GM10847 (cell line): ENCODE results near the gene CFAP92.

Experiments
- POLR2A ChIP-seq: IDR thresholded peaks from 2 replicates; pipeline ENCODE4 v1.6.1; 2011; ENCODE audit not compliant: insufficient read length; ENCODE audit errors: extremely low read depth

The CFAP92 gene

GRCh38 chr3:128949158-128949557 is 44.7 kb downstream of the CFAP92 start:
- no peak for TF ChIP-seq POLR2A

GRCh38 chr3:128946411-128946810 is 47.5 kb downstream of the CFAP92 start:
- no peak for TF ChIP-seq POLR2A

- no peak for TF ChIP-seq POLR2A
Measured at GRCh38 chr3:128945878-128946175, 48.0 kb downstream of the CFAP92 start.

GRCh38 chr3:128945041-128945877 is 48.6 kb downstream of the CFAP92 start:
- TF ChIP-seq POLR2A = no peak

- no peak for TF ChIP-seq POLR2A
Measured at GRCh38 chr3:128942161-128942952, 51.5 kb downstream of the CFAP92 start.

- no peak for TF ChIP-seq POLR2A
Measured at GRCh38 chr3:128940252-128940651, 53.6 kb downstream of the CFAP92 start.

GRCh38 chr3:128936341-128936740 is 57.5 kb downstream of the CFAP92 start:
- TF ChIP-seq POLR2A = no peak

GRCh38 chr3:128935922-128936321 is 58.0 kb downstream of the CFAP92 start:
- TF ChIP-seq POLR2A = no peak

GRCh38 chr3:128933922-128934253 is 60.0 kb downstream of the CFAP92 start:
- TF ChIP-seq POLR2A = no peak

- TF ChIP-seq POLR2A = no peak
Measured at GRCh38 chr3:128933213-128933921, 60.5 kb downstream of the CFAP92 start.

- TF ChIP-seq POLR2A = no peak
Measured at GRCh38 chr3:128932516-128933212, 61.2 kb downstream of the CFAP92 start.

- no peak for TF ChIP-seq POLR2A
Measured at GRCh38 chr3:128931046-128931445, 62.8 kb downstream of the CFAP92 start.

- no peak for TF ChIP-seq POLR2A
Measured at GRCh38 chr3:128929364-128929763, 64.5 kb downstream of the CFAP92 start.

GRCh38 chr3:128923576-128923975 is 70.3 kb downstream of the CFAP92 start:
- TF ChIP-seq POLR2A = no peak

GRCh38 chr3:128922804-128923459 is 70.9 kb downstream of the CFAP92 start:
- no peak for TF ChIP-seq POLR2A

GRCh38 chr3:128919988-128920387 is 73.9 kb downstream of the CFAP92 start:
- TF ChIP-seq POLR2A = no peak
